IPS-NIHi7 (cell line): ENCODE results near the gene OPRL1.
A peak's percentile ranks its signal among the peaks of the same experiment; 100 is the strongest.
"Not testable (repeated sequence)": the region's sequence is repeated elsewhere in the genome, so short reads cannot be mapped to it uniquely, and the experiment has no call there.

Experiments used
- DNase-seq: peaks from one replicate; pipeline ENCODE4 v3.0.0; 2012; ENCODE audit warnings: mixed read lengths; ENCODE audit errors: extremely low spot score

OPRL1 gene

DNA sequence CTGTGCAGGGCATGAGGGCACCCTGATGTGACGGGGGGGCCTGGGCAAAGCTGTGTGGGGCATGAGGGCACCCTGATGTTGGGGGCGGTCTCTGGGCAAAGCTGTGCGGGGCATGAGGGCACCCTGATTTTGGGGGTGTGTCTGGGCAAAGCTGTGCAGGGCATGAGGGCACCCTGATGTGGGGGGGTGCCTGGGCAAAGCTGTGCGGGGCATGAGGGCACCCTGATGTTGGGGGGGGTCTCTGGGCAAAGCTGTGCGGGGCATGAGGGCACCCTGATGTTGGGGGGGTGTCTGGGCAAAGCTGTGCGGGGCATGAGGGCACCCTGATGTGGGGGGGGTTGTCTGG, 37.5 kb downstream of the OPRL1 start:
- DNase-seq = not testable (repeated sequence)

- DNase-seq = no peak
Measured at GRCh38 chr20:64119301-64119680, 39.4 kb downstream of the OPRL1 start.

GRCh38 chr20:64119681-64120341, 39.9 kb downstream of the OPRL1 start:
- DNase-seq = no peak

- no peak for DNase-seq
Measured at GRCh38 chr20:64121586-64121985, 41.7 kb downstream of the OPRL1 start.

- DNase-seq = not testable (repeated sequence)
Measured at GRCh38 chr20:64122927-64123326, 43.0 kb downstream of the OPRL1 start.

DNA sequence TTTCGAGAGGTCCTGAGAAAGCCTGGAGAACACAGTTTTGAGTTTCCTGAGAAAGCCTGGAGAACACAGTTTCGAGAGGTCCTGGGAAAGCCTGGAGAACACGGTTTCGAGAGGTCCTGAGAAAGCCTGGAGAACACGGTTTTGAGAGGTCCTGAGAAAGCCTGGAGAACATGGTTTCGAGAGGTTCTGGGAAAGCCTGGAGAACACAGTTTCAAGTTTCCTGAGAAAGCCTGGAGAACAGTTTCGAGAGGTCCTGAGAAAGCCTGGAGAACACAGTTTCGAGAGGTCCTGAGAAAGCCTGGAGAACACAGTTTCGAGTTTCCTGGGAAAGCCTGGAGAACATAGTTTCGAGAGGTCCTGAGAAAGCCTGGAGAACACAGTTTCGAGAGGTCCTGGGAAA, 43.6 kb downstream of the OPRL1 start:
- not testable (repeated sequence) for DNase-seq

- DNase-seq = no peak
Measured at GRCh38 chr20:64129146-64129782, 49.4 kb downstream of the OPRL1 start.

GRCh38 chr20:64130271-64130670, 50.4 kb downstream of the OPRL1 start:
- no peak for DNase-seq

DNA sequence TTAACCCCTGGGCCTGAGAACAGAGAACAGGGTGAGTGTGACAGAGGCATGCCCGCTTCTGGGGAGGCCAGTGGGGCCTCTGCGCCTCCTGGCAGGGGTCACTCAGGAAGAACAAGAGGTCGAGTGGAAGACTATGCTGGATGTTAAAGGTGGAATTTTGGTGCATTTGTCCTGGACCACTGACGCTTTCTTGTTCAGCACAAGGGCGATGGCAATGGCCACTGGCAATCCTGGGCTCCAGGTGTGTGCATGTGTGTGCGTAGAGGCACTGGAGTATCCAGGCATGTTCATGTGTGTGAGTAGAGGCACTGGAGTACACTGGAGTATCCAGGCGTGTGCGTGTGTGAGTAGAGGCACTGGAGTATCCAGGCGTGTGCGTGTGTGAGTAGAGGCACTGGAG, 51.0 kb downstream of the OPRL1 start:
- DNase-seq = no peak

DNA sequence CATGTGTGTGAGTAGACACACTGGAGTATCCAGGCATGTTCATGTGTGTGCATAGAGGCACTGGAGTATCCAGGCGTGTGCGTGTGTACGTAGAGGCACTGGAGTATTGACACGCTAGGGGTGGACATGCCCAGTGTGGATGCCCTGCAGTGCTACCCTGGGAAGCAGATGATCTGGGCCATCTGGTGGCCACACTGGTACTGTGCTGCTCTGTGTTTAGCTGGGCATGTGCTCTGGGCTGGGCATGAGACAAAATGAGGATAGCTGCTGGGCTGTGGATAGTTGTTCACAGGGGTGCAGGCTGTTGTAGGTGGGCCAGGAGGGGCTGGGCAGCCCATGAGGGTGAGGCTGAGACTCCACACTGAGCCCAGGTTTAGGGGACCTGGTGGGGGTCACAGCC, 51.5 kb downstream of the OPRL1 start:
- no peak for DNase-seq

DNA sequence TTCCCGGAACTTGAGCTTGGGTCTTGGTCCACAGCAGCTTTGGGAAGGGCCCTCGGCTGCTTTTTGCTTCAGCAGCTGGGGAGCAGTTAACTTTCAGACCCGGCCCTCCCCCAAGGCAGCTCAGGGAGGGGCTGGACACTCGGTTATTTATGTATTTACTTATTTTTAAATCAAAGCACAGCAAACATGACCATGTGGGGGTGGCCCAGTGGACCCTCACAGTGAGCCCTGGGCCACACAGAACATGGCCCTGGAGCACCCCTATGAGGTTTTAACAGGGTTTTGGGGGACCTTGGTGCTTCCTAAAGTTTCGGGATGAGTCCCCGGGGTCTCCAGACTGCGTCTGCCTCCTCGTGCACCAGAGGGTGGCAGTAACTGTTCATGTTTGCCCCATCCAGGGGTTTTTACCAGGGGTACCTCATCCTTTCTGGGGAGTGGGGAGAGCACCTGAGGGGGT, 54.1 kb downstream of the OPRL1 start:
- peak; percentile 70 for DNase-seq

GRCh38 chr20:64134744-64135143, 54.9 kb downstream of the OPRL1 start:
- DNase-seq = not testable (repeated sequence)

GRCh38 chr20:64136004-64136710, 56.3 kb downstream of the OPRL1 start:
- no peak for DNase-seq

DNA sequence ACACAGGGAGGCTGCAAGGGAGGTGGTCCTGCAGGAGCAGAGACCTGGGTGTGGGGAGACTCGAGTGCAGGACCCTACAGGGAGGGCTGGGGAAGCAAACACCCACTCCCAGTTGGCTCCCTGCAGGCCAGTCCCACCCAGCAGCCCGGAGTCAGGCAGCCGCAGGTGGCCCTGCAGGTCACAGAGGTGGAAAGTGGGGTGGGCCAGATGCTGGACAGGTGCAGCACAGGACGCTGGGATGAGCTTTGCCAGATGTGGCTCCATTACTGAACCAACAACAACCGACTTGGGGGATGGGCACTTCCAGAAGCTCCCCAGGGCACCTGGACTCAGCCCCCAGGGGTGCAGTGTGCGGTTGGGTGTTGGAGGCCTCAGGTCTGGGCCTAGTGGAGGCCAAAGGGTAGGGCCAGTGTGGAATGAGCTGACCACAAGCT, 57.7 kb downstream of the OPRL1 start:
- no peak for DNase-seq

GRCh38 chr20:64138276-64138815, 58.5 kb downstream of the OPRL1 start:
- DNase-seq = no peak

DNA sequence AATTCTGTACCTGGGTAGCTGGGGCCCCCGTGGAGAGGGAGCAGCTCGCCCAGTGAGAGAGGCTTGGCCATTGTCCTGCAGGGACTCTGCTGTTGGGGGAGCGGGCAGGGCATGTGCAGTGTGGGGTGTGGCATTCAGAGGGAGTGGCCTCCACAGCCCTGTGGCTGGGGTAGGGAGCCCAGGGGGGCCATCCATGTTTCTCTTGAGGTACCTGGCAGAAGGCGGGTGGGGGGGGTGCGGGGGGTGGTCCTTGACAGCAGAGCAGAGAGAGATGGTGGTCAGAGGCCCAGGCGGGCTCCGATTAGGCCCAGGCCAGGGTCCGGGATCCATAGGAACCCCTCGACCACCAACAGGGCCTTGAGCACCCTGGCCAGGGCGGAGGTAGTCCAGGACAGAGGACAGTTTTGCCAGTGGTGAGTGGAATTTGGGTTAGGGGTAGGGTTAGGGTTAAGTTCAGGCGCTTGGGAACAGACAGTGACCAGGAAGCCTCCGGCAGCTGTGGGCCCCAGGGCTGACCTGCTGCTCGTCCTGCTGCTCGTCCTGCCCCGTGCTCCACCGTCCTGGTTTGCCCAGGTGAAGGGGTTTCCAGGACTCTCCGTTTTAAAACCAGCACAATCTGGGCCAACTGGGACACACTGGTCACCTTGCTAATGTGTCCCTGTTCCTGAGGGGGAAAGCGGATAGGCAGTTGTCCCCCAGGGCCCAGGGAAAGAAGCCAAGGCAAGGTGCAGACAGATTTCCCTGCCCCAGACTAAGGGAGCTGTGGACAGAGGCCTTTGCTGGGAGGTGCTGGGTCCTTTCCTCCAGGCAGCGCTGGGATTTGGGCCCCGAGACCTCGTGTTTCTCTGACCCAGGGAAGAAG, 59.5 kb downstream of the OPRL1 start:
- no peak for DNase-seq

DNA sequence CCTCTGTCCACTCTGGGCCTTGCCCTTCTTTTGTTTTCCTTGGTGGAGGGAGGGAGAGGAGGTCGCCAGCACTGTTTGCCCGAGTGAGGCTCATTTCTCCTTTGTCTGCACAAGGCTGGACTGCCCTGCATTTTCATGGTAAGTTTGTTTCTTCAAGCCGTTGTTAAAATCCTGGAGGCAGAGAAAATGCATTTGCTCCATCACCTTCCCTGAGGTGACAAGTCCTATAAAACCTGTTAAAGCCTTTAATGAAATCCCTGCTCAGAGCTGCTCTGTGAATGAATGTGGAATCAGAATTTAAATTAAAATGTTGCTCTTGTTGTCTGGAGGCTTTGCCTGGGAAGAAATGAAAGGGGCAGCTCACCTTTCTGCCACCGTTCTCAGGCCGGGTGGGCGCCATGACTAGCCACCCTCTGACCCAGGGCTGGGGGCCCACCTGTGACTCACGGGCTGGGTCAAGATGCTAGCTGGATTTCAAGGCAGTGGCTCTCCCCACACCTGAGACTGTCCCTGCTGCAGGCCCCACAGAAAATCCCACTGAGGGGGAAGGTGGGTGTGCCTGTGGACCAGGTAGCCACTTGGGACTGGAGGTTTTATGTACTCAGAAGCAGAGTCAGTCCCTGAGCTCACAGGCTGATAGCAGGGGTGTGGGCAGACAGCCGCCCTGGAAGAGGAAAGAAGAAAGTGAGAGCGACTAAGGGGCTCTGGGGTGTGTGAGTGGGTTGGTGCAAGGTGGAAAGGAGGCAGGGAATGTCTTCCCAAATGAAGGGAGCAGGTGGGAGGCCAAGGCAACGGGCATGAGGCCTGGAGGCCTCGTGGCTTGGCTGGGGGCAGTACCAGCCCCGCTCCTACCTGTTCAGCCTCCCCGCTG, 60.4 kb downstream of the OPRL1 start:
- DNase-seq = no peak

DNA sequence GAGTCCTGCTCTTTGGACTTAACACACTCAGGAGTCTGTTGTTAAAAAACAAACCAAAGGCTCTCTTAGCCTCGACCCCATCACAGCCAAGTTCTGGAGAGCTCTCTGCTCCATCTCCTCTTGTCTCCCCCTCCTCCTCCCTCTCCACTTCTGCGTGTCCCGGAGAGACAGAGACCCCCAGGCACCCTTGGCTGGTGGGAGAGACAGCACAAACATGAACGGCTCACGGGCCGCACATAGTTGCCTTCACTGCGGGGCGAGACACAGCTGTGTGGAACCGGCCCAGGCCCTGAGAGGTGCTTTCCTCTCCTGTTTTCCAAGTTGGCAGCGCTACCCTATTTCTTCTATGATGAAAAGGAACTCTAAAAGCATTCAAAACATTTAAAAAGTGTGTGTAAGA, 61.1 kb downstream of the OPRL1 start:
- DNase-seq = no peak

DNA sequence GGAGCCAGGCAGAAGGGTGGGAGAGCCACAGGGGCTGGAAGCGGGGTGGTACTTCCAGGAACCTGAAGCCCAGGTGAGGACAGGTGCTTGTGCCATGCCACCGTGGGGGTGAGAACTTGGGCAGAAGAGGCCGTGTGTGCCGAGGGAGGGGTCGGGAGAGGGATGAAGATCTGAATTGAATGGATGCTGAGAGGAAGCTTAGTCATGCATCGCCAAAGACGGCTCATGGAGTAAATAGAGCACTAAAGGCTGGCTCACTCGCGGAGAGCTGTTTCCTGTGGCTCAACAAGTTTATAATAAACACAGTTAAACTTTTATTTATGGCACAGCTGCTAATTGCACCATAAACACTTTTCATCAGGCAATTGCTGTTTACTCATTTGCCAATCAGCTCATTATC, 62.7 kb downstream of the OPRL1 start:
- DNase-seq = no peak

DNA sequence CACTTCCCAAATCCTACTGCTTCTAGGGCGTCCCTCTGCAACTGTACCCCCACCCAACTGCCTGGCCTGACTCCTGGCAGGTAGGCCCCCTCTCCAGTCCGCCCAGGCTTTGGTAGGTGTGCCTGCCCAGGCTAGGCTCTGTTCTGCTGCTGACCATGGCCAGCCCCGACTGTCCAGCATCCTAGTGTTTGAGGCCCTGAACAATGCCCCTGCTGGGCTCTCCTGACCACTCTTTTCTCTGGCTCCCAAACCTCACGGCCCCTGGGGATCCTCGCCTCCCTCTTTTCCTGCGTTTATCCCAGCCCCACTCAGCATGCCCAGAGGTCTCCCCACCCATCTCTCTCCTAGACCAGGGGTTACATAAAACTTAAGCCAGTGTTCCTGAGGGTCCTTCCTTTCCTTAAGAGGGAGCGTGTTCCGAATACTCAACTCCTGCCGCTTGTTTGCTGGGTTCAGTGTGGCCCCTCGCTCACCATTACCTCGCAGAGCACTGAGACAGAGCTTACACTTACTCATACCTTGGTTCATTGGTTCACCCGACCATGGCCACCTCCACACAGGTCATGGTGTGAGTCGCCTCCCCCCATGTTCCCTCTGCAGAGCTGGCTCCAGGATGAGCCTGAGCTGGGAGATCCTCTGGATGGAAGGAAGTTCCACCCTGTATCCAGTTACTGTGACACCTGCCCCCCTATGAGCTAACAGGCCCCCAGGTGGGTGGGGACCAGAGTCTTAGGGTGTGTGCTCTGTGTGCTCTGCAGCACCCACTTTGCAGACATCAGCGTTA, 63.3 kb downstream of the OPRL1 start:
- no peak for DNase-seq
